Measurements from ENCODE around the gene GJB2.

GJB2 gene

DNA sequence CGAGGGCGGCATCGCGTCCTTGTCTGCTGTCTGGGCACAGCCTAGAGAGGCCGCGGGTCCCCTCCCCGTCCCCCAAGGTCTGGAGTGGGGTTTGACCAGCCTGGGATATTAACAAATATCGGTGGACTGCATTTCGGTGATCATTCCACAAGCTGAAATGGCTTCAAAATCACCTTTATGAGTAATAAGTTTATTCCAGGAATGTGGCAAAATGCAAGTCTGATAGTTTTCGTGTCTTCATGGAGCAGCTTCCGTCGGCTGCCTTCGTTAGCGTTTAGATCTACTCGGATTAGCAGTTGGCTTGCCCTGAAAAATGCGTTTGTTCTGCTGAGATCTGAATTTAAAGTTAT, 30.8 kb downstream of the GJB2 start:
- CTCF ChIA-PET, result interaction anchor here (1.0 to 3.3 kb wide), 4 partner anchors 9 to 235 kb away, joined by 4 to 14 read pairs (median 7); no protein-coding TSS in a partner anchor
- no peak for DNase-seq (ENCODE audit: extremely low spot score)
- TF ChIP-seq, protein P1, sequence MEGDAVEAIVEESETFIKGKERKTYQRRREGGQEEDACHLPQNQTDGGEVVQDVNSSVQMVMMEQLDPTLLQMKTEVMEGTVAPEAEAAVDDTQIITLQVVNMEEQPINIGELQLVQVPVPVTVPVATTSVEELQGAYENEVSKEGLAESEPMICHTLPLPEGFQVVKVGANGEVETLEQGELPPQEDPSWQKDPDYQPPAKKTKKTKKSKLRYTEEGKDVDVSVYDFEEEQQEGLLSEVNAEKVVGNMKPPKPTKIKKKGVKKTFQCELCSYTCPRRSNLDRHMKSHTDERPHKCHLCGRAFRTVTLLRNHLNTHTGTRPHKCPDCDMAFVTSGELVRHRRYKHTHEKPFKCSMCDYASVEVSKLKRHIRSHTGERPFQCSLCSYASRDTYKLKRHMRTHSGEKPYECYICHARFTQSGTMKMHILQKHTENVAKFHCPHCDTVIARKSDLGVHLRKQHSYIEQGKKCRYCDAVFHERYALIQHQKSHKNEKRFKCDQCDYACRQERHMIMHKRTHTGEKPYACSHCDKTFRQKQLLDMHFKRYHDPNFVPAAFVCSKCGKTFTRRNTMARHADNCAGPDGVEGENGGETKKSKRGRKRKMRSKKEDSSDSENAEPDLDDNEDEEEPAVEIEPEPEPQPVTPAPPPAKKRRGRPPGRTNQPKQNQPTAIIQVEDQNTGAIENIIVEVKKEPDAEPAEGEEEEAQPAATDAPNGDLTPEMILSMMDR (IDR thresholded peaks at IDR 0.05; ENCODE audit: control extremely low read depth, extremely low read depth, low read depth, missing control alignments), result no peak
- POLR2A ChIA-PET, result no interaction called here

DNA sequence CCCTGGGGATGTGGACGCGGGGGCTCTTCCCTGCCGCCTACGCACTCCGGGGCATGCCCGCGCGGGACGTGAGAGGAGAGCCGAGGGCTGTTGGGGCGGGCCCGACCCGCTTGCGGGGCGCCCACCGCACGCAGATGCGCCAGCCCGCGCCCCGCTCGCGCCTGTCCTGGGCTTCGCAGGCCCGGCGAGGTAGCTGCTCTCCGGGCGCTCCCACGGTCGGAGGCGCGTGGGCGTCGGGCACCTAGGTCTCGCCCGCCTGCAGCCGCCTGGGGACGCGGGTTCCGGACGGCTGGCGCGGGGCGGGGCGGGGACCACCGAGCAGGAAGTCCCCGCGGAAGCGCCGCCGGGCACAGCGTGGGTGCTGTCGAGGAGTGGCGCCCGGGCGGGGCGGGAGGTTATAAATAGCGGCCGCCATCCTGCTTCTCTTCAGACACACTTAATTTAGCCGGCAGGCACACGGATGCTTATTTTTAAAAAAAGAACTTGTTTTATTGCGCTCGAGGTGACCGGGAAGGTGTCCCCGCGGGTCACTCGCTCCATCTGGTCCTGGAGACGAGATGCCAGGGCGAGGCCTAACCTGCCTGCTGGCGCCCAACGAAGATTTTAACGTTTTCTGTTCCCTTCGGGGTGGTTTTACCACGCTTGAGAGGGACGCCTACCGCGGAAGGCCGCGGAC, 31.3 kb downstream of the GJB2 start:
- CTCF ChIA-PET, result interaction anchor here (1.0 to 3.3 kb wide), 5 partner anchors 10 to 234 kb away, joined by 4 to 14 read pairs (median 7); no protein-coding TSS in a partner anchor
- POLR2A ChIA-PET, result no interaction called here
- DNase-seq (ENCODE audit: extremely low spot score), result peak; percentile 53
- TF ChIP-seq, protein P1 (IDR thresholded peaks at IDR 0.05; ENCODE audit: control extremely low read depth, extremely low read depth, low read depth, missing control alignments), result no peak

DNA sequence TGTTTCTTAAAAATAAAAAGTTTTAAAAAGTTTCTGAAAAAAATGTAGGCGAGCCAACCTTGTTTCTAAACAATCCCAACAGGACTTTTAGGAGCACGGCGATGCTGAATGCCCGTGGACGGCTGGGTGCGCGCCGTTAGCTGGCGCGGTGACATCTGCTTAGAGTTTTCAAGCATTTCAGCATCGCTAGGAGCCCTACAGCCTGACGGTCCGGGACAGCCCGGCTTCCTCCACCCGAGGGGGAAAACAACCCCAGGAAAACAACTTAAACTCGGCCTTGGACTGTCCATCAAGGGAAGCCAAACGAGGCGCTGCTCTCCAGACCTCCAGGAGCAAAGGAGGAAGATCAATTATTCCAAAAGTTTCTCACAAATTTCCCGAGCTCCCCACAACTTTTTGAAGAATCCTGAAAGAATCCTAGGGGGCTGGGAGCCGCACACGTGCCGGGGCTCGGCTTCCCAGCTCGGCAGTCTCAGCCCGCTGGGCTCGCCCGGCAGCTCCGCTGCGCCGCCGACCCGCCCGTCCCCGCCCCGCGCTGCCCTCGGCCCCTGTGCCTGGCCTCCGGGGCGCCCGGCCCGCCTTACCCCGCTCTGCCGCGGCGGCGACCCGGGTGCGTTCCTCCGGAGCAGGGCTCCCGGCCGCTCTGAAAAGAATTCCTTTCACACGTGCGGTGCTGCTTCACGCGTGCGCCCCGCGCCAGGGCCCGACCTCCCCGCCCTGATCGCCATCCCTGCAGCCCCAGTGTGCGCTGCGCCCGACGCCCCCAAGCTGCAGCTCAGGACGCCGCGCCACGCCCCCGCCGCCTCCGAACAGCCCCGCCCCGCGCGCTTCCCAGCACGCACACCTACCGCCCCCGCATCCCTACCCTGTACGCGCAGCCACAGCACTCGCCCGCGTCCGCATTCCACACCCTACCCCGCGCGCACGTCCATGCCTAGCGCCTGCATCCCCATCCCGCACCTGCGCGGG, 32.1 kb downstream of the GJB2 start, which contains the start of gene GJA3:
Gene GJA3 (minus strand): TSS at position 747 of the 969 bp plus-strand sequence. CDS start 17,764 bp downstream, outside the sequence.
- TF ChIP-seq, protein P1 (IDR thresholded peaks at IDR 0.05; ENCODE audit: control extremely low read depth, extremely low read depth, low read depth, missing control alignments), result no peak
- POLR2A ChIA-PET, result no interaction called here

DNA sequence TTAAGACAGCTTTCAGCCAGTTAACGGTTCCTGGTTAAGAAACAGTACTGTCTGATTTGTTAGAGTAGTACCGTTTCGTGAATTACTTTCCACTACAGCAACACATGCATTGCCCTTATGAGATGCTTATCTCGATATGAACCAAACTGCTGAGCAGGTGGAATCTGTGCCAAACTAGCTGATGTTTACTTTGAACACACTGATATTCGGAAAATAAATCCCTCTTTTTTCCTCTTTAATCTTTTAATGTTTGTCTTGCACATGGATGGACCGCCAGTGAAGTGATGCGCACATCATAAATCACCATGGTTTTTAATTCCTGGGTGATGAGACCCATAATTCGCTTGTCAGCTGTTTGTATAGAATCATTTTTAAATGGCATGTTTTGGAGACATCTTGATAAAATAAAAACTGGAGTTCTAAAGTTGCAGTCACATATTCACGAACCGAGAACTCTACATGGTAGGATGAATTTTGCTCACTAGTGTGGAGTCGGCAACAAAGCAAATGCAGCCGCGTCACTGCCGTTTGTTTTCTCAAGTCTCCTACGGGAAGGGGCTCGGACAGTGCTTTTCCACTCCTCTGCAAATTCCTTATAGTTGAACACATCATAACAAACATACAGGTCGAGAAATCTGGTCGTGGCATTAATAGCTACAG, 33.0 kb downstream of the GJB2 start:
- ChIA-PET POLR2A (no interaction called here), CTCF (interaction anchor here (0.8 to 3.3 kb wide), 5 partner anchors 10 to 233 kb away, joined by 3 to 9 read pairs (median 5); no protein-coding TSS in a partner anchor)
- no peak for DNase-seq (ENCODE audit: extremely low spot score)
- TF ChIP-seq, protein P1 (IDR thresholded peaks at IDR 0.05; ENCODE audit: control extremely low read depth, extremely low read depth, low read depth, missing control alignments), result no peak

More for the DNA sequence above, 32.1 kb downstream of the GJB2 start, which contains the start of gene GJA3:
- CTCF ChIA-PET, result interaction anchor here (0.9 to 3.3 kb wide), 5 partner anchors 11 to 233 kb away, joined by 3 to 9 read pairs (median 5); no protein-coding TSS in a partner anchor
- peak; percentile 52 for DNase-seq (ENCODE audit: extremely low spot score)

DNA sequence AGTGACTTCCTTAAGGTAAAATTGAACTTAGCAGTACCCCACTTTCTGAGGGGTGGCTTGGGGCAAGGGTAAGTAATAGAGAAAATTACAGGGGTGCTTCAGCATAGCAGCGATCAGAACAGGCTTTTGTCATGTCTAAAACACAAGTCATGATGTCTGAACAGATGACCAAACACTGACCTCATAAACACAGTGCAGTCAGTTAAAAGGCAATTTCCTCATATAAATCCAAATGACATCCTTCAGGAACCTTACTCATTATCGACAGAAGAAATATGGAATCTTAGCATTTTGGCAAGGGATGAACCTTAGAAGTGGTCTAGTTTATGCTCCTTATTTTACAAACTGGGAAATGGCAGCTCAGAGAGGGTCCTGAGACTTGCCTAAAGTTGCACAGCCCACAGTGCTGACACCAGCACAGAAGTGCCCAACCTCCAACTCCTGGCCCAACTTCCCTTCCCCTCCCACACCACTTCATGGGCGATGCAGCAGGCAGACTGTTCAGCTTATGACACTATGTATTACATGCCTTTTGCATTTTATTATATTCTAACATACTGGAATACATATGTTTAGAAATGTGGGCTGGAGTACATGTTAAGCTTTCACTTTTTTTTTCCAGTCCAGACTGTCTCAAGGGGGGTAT, 35.5 kb downstream of the GJB2 start:
- no peak for DNase-seq (ENCODE audit: extremely low spot score)
- TF ChIP-seq, protein P1 (IDR thresholded peaks at IDR 0.05; ENCODE audit: control extremely low read depth, extremely low read depth, low read depth, missing control alignments), result no peak
- ChIA-PET CTCF (interaction anchor here (1.1 to 1.5 kb wide), 3 partner anchors 9 to 36 kb away, joined by 3 to 6 read pairs (median 5); no protein-coding TSS in a partner anchor), POLR2A (no interaction called here)
